ENCODE data around the gene GLIPR1. TPM values are rescaled to one million over a fixed set of nuclear protein-coding genes. Genes with fewer than 3 reads are reported as not detected.

The GLIPR1 gene
- total RNA-seq, 1 experiment from 2014 or later = 0.13 TPM

DNA sequence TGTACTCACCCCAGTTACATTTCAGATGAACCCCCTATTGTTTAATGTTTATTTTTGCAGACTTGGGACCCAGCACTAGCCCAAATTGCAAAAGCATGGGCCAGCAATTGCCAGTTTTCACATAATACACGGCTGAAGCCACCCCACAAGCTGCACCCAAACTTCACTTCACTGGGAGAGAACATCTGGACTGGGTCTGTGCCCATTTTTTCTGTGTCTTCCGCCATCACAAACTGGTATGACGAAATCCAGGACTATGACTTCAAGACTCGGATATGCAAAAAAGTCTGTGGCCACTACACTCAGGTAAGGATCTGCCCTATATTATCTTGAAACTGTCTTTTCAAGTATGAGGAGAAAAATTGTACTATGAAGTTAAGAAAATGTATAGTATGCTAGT, 1.2 kb downstream of the GLIPR1 start:
- no peak overlapping the region for H3K14ac ChIP-seq (ENCODE audit: insufficient read depth, low read length)
- H2BK120ac ChIP-seq (ENCODE audit: low read depth, low read length, poor library complexity, severe bottlenecking) = no peak overlapping the region
- H3K4me1 ChIP-seq (ENCODE audit: insufficient read depth, low read length) = no peaks in the 10 kb centered on the region; the same call in 1 of the 2 replicates
- H3K9me3 ChIP-seq (ENCODE audit: control insufficient read depth, low read depth, low read length) = no peaks in the 10 kb centered on the region
- no peak overlapping the region for H4K5ac ChIP-seq (ENCODE audit: insufficient read length, low read depth, low read length)
- H4K20me1 ChIP-seq (ENCODE audit: control insufficient read depth, insufficient read depth, insufficient read length) = no peaks in the 10 kb centered on the region
- no peaks in the 10 kb centered on the region for H3K79me1 ChIP-seq (ENCODE audit: insufficient read depth, low read depth, low read length, poor library complexity, severe bottlenecking)
- H2BK20ac ChIP-seq (ENCODE audit: low read depth, low read length, poor library complexity, severe bottlenecking) = no peak overlapping the region
- no peak overlapping the region for H4K91ac ChIP-seq (ENCODE audit: insufficient read length, low read depth, low read length)
- H3K4me2 ChIP-seq (ENCODE audit: insufficient read depth, insufficient read length, low read length) = no peak overlapping the region
- no peak overlapping the region for H4K8ac ChIP-seq (replicated peaks; ENCODE audit: insufficient read length, low read depth, low read length)
- H3K27ac Mint-ChIP-seq = no peak overlapping the region
- no peak for DNase-seq
- TF ChIP-seq, protein P1, sequence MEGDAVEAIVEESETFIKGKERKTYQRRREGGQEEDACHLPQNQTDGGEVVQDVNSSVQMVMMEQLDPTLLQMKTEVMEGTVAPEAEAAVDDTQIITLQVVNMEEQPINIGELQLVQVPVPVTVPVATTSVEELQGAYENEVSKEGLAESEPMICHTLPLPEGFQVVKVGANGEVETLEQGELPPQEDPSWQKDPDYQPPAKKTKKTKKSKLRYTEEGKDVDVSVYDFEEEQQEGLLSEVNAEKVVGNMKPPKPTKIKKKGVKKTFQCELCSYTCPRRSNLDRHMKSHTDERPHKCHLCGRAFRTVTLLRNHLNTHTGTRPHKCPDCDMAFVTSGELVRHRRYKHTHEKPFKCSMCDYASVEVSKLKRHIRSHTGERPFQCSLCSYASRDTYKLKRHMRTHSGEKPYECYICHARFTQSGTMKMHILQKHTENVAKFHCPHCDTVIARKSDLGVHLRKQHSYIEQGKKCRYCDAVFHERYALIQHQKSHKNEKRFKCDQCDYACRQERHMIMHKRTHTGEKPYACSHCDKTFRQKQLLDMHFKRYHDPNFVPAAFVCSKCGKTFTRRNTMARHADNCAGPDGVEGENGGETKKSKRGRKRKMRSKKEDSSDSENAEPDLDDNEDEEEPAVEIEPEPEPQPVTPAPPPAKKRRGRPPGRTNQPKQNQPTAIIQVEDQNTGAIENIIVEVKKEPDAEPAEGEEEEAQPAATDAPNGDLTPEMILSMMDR (conservative IDR thresholded peaks at IDR 0.05) = no peak
- no peaks in the 10 kb centered on the region for H3K27me3 Mint-ChIP-seq (ENCODE audit: low read depth)
- H3K36me3 Mint-ChIP-seq (ENCODE audit: insufficient read depth in 1 of 3, low read depth in 3 of 3) = no peaks in the 10 kb centered on the region
- no peak overlapping the region for H2AFZ ChIP-seq (ENCODE audit: low read length)
- H3K4ac ChIP-seq (ENCODE audit: low read depth, low read length) = no peak overlapping the region
- H2BK5ac ChIP-seq (ENCODE audit: insufficient read length, low read length) = no peak overlapping the region
- no peak overlapping the region for H3K27ac ChIP-seq (ENCODE audit: insufficient read length, low read depth, low read length)
- H3T11ph ChIP-seq (ENCODE audit: low read length) = no peak overlapping the region
- H2BK12ac ChIP-seq (ENCODE audit: insufficient read length, low read depth, low read length) = no peak overlapping the region
- H3K4me1 Mint-ChIP-seq = peaks cover 14 to 23% of the 10 kb centered on the region in 2 experiments
- H2AK5ac ChIP-seq (ENCODE audit: insufficient read length, low read length) = no peak overlapping the region
- no peak overlapping the region for H3K9ac ChIP-seq (ENCODE audit: extremely low read depth, insufficient read length, low read length)
- no peaks in the 10 kb centered on the region for H3K27me3 ChIP-seq (ENCODE audit: insufficient read depth, low read length)
- no peak overlapping the region for H2BK15ac ChIP-seq (ENCODE audit: low read depth, low read length)
- no peaks in the 10 kb centered on the region for H3K9me3 Mint-ChIP-seq
- H3K23me2 ChIP-seq (ENCODE audit: insufficient read length, low read depth, low read length, poor library complexity, severe bottlenecking) = no peaks in the 10 kb centered on the region
- H3K18ac ChIP-seq (ENCODE audit: insufficient read length, low read depth, low read length) = no peak overlapping the region
- H3K79me2 ChIP-seq (ENCODE audit: insufficient read depth, low read length) = no peaks in the 10 kb centered on the region
- no peak overlapping the region for H3K23ac ChIP-seq (ENCODE audit: insufficient read length, low read depth, low read length)
- no peak overlapping the region for H3K4me3 Mint-ChIP-seq
- no peak overlapping the region for H3K56ac ChIP-seq (ENCODE audit: insufficient read length, low read depth, low read length)
- WGBS (ENCODE audit: extremely low coverage, insufficient read length, low lambda C conversion rate) = no CpG with 5 or more reads among the region's 4 CpGs
